Nephron (organoid): Measurements from ENCODE around the gene AP5M1.
"Not testable (repeated sequence)": the region's sequence is repeated elsewhere in the genome, so short reads cannot be mapped to it uniquely, and the experiment has no call there.

Experiments used
- H3K27ac Mint-ChIP-seq, 3 experiments: 2 replicates each; pipeline ENCODE4 v1.8.0; 2020; ENCODE audit warnings: mixed read lengths in 3 of 3, mild to moderate bottlenecking in 2 of 3, moderate library complexity in 1 of 3
- H3K27me3 Mint-ChIP-seq: 2 replicates; pipeline ENCODE4 v1.8.0; 2021; ENCODE audit warnings: low read depth, mild to moderate bottlenecking, moderate library complexity, mixed read lengths
- H3K36me3 Mint-ChIP-seq: 2 replicates; pipeline ENCODE4 v1.8.0; 2020; ENCODE audit warnings: low read depth, mixed read lengths
- H3K4me1 Mint-ChIP-seq: 2 replicates; pipeline ENCODE4 v1.8.0; 2020; ENCODE audit warnings: mixed read lengths
- H3K4me3 Mint-ChIP-seq, 3 experiments: 2 replicates each; pipeline ENCODE4 v1.8.0; 2020; ENCODE audit warnings: mild to moderate bottlenecking in 3 of 3, mixed read lengths in 3 of 3, moderate library complexity in 2 of 3
- H3K9me3 Mint-ChIP-seq: 2 replicates; pipeline ENCODE4 v1.8.0; 2020; ENCODE audit warnings: mixed read lengths
- CTCF ChIP-seq, 3 experiments: fragments of 200-600 bp; sonication (generic); IDR thresholded peaks; one replicate each; pipeline ENCODE4 v1.5.0; 2021; ENCODE audit warnings: antibody characterized with exemption in 3 of 3; ENCODE audit not compliant: unreplicated experiment in 3 of 3

Gene AP5M1

DNA sequence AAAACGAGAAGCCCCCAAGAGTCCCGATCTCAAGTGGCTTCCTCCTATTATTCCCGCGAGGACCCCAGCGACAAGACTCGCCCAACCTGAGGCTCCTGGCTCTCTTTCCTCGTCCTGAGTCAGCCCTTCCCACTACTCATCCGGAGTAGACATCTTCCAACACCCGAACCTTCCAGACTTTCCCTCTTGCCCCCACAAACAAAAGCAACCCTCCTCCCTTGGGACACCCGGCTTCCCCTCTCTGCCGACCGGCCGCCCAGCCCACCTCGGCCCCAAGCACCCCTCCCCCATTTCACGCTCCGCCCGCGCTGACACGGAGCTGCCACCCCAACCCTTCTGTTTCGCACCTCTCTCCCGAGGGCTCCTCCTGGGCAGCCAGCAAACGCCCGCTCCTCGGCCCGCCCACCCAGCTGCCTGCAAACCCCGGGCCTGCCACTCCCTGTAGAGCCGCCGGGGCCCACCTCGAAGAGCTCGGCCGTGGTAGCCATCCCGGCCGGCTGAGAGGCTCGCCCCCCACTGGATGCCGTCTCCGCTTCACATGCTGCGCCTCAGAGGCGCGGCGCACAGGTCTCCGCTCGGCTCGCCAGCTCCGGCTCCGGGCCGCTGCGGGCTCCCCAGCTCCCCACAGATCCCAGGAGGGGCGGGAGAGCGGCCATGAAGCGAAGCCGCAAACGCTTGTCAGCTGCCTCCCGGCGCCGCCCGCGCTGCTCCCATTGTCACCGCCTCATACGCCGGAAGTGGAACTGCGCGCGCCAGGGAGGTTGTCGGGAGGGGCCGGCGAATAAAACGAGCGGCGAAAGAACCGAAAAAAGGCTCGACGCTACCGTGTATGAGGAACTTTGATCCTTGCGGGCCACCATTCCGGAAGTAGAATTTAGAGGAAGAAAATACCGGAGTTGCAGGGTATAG, at the start of gene AP5M1, which contains the start of gene EXOC5:
AP5M1 (plus strand) TSS at position 811 of the 909 bp plus-strand sequence. CDS start 344 bp downstream, outside the sequence.
EXOC5 (minus strand) TSS at position 745 of the 909 bp plus-strand sequence; CDS start at position 488, 257 bp downstream.
- H3K27me3 Mint-ChIP-seq = peaks cover 3% of the 10 kb centered on the region
- peak within 1 kb of the TSS; percentile 98 to 100 (median 100) for H3K4me3 Mint-ChIP-seq
- peaks cover 6% of the 10 kb centered on the region for H3K36me3 Mint-ChIP-seq
- no peak for TF ChIP-seq CTCF (IDR thresholded peaks at IDR 0.05; ENCODE audit: unreplicated experiment in 3 of 3)
- H3K9me3 Mint-ChIP-seq = no peaks in the 10 kb centered on the region
- H3K4me1 Mint-ChIP-seq = peaks cover 53% of the 10 kb centered on the region
- H3K27ac Mint-ChIP-seq = peak within 1 kb of the TSS; percentile 99 to 100 (median 100)

GRCh38 chr14:57221931-57222330, 46.8 kb upstream of the AP5M1 start:
- Mint-ChIP-seq H3K27me3 (no peaks in the 10 kb centered on the region), H3K4me1 (no peaks in the 10 kb centered on the region)
- TF ChIP-seq CTCF (IDR thresholded peaks at IDR 0.05; ENCODE audit: unreplicated experiment in 3 of 3) = no peak

GRCh38 chr14:57227083-57227482, 41.7 kb upstream of the AP5M1 start:
- no peak for TF ChIP-seq CTCF (IDR thresholded peaks at IDR 0.05; ENCODE audit: unreplicated experiment in 3 of 3)
- H3K4me3 Mint-ChIP-seq = no peak overlapping the region
- H3K9me3 Mint-ChIP-seq = no peaks in the 10 kb centered on the region
- no peaks in the 10 kb centered on the region for H3K4me1 Mint-ChIP-seq
- H3K27ac Mint-ChIP-seq = no peak overlapping the region
- H3K27me3 Mint-ChIP-seq = no peaks in the 10 kb centered on the region
- H3K36me3 Mint-ChIP-seq = peaks cover 58% of the 10 kb centered on the region

More at GRCh38 chr14:57221931-57222330, 46.8 kb upstream of the AP5M1 start:
- Mint-ChIP-seq H3K9me3 (no peaks in the 10 kb centered on the region), H3K27ac (no peak overlapping the region), H3K4me3 (no peak overlapping the region), H3K36me3 (peaks cover 47% of the 10 kb centered on the region)

DNA sequence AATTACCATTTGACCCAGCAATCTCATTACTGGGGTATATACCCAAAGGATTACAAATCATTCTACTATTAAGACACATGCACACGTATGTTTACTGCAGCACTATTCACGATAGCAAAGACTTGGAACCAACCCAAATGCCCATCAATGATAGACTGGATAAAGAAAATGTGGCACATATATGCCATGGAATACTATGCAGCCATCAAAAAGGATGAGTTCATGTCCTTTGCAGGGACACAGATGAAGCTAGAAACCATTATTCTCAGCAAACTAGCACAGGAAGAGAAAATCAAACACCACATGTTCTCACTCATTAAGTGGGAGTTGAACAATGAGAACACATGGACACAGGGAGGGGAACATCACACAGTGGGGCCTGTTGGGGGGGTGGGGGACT, 40.5 kb upstream of the AP5M1 start:
- H3K27ac Mint-ChIP-seq = not testable (repeated sequence)
- peaks cover 65% of the 10 kb centered on the region for H3K36me3 Mint-ChIP-seq

GRCh38 chr14:57232006-57232405, 36.8 kb upstream of the AP5M1 start:
- Mint-ChIP-seq H3K27ac (no peak overlapping the region), H3K9me3 (no peaks in the 10 kb centered on the region), H3K36me3 (peaks cover 53% of the 10 kb centered on the region), H3K4me3 (no peak overlapping the region), H3K4me1 (no peaks in the 10 kb centered on the region), H3K27me3 (no peaks in the 10 kb centered on the region)
- TF ChIP-seq CTCF (IDR thresholded peaks at IDR 0.05; ENCODE audit: unreplicated experiment in 3 of 3) = no peak

More for the DNA sequence above, 40.5 kb upstream of the AP5M1 start:
- not testable (repeated sequence) for H3K4me3 Mint-ChIP-seq, H3K4me1 Mint-ChIP-seq, H3K27me3 Mint-ChIP-seq, H3K9me3 Mint-ChIP-seq

DNA sequence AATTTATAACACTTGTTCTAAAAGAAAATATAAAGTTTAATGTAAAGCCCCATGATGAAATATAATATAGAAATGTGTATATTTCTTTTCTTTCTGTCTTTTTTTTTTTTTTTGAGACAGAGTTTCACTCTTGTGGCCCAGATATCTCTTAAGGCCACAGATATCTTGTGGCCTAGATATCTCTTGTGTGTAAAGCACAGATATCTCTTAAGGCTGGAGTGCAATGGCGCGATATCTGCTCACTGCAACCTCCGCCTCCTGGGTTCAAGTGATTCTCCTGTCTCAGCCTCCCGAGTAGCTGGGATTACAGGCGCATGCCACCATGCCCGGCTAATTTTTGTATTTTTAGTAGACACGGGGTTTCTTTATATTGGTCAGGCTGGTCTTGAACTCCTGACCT, 28.7 kb upstream of the AP5M1 start:
- not testable (repeated sequence) for H3K27ac Mint-ChIP-seq, H3K4me1 Mint-ChIP-seq, H3K4me3 Mint-ChIP-seq, H3K27me3 Mint-ChIP-seq, H3K9me3 Mint-ChIP-seq
- H3K36me3 Mint-ChIP-seq = peaks cover 28% of the 10 kb centered on the region

DNA sequence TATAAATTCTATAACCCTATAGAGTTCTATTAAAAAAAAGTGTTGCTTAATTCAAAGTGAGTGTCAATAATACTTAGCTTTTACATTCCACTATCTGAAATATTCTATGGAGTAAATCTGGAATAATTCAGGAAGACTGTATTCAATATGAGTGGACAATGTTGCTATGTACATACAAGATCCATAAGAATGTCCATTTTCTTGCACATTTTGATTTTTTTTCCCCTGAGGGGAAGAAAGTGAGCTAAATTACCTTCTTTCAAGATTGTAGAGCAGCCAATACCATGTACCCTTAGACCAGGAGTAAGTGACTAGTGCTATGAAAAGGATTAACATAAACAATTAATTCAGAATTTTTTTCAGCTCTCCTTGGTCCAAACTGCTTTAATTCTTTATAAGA, 25.5 kb upstream of the AP5M1 start:
- no peaks in the 10 kb centered on the region for H3K27me3 Mint-ChIP-seq
- H3K4me1 Mint-ChIP-seq = no peaks in the 10 kb centered on the region
- H3K36me3 Mint-ChIP-seq = peaks cover 27% of the 10 kb centered on the region
- no peak for TF ChIP-seq CTCF (IDR thresholded peaks at IDR 0.05; ENCODE audit: unreplicated experiment in 3 of 3)
- H3K9me3 Mint-ChIP-seq = no peaks in the 10 kb centered on the region
- H3K4me3 Mint-ChIP-seq = no peak overlapping the region
- H3K27ac Mint-ChIP-seq = no peak overlapping the region
